Stimulated activated CD8-positive, alpha-beta memory T cell treated with anti-CD3 and anti-CD28 coated beads, Interleukin-4, amount 100 ng/mL, for 48 hours (primary cell): ENCODE data around the gene EPHA1.

Experiments used
- DNase-seq: peaks from one replicate; pipeline ENCODE4 v3.0.0-alpha.2; 2020

Gene EPHA1

DNA sequence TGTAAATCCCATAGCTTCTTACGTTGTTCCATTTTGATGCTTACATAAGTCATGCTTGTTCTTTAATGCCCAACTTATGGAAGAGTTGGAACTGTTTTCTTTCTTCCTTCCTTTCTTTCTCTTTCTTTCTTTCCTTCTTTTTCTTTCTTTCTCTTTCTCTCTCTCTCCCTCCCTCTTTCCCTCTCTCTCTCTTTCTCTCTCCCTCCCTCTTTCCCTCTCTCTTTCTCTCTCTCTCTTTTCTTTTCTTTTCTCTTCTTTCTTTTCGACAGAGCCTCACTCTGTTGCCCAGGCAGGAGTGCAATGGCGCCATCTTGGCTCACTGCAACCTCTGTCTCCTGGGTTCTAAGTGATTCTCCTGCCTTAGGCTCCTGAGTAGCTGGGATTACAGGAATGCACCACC lies 65.1 kb downstream of the EPHA1 start:
- no peak for DNase-seq

DNA sequence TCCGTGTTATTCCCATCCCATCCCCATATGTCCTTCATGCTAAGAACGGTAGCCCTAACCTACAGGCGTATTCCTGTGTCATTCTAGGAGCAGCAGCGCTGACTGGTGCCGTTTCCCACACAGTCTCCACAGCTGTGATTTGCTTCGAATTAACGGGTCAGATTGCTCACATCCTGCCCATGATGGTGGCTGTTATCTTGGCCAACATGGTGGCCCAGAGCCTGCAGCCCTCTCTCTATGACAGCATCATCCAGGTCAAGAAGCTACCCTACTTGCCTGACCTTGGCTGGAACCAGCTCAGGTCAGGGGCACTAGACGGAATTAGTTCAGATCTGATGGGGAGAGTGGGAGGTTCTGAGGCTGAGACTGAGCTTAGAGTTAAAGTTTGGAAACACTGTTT lies 66.8 kb downstream of the EPHA1 start:
- no peak for DNase-seq
